SH-SY5Y (cell line): ENCODE measurements around the gene WDR7.

ENCODE experiments used
- GATA2 ChIP-seq: IDR thresholded peaks from 2 replicates; pipeline ENCODE4 v1.6.1; 2011; ENCODE audit warnings: mild to moderate bottlenecking, low read depth, low read length
- GATA3 ChIP-seq: IDR thresholded peaks from 2 replicates; pipeline ENCODE4 v1.6.1; 2011; ENCODE audit warnings: low read depth, mild to moderate bottlenecking, low read length, moderate library complexity

- TF ChIP-seq GATA3 (no peak), GATA2 (no peak)
Measured at GRCh38 chr18:56853961-56854360, 202.8 kb downstream of the WDR7 start.
